K562 (cell line): ENCODE results near the gene GRAMD4. TPM values are rescaled to one million over a fixed set of nuclear protein-coding genes. Genes with fewer than 3 reads are reported as not detected.
A peak's percentile ranks its signal among the peaks of the same experiment; 100 is the strongest.

Experiments used
- ATF4 ChIP-seq: fragments of 450-650 bp; formaldehyde crosslinking; IDR thresholded peaks from 2 replicates; pipeline ENCODE4 v1.4.0; 2022; ENCODE audit warnings: mild to moderate bottlenecking, moderate library complexity
- BMI1 ChIP-seq: fragments of 150-350 bp; IDR thresholded peaks from 2 replicates; pipeline ENCODE4 v1.6.1; 2014; ENCODE audit warnings: low read length
- CBFB ChIP-seq: sonication (generic); formaldehyde crosslinking; IDR thresholded peaks from 2 replicates; pipeline ENCODE4 v1.4.0; 2020; ENCODE audit warnings: mild to moderate bottlenecking, missing genetic modification reagents
- CC2D1A ChIP-seq: fragments of 450-650 bp; IDR thresholded peaks from 2 replicates; pipeline ENCODE4 v1.6.1; 2017; ENCODE audit warnings: mild to moderate bottlenecking
- CEBPG ChIP-seq, 3 experiments: fragments of 200-800 bp in 1 of 3; sonication (Bioruptor generic) in 1 of 3; sonication (generic) in 1 of 3; formaldehyde crosslinking in 1 of 3; IDR thresholded peaks in 2 of 3; conservative IDR thresholded peaks in 1 of 3; 2 replicates each; pipeline versions ENCODE4 v1.6.1 to v1.8.0; 2016 to 2022; ENCODE audit warnings: missing compliant biosample characterization in 2 of 3, missing genetic modification characterization in 2 of 3, mild to moderate bottlenecking in 1 of 3, missing genetic modification reagents in 1 of 3
- CREM ChIP-seq: IDR thresholded peaks from 2 replicates; pipeline ENCODE4 v1.6.1; 2014; ENCODE audit warnings: antibody characterized with exemption, low read depth
- GABPA ChIP-seq: fragments of 200-800 bp; sonication (Bioruptor generic); conservative IDR thresholded peaks from 2 replicates; pipeline ENCODE4 v1.6.1; 2016; ENCODE audit warnings: low read depth, missing genetic modification characterization, missing compliant biosample characterization
- HIVEP1 ChIP-seq: fragments of 250-450 bp; sonication (Bioruptor Pico); IDR thresholded peaks from 2 replicates; pipeline ENCODE4 v1.4.0; 2020; ENCODE audit warnings: mild to moderate bottlenecking
- KDM5B ChIP-seq: fragments of 200-600 bp; sonication (generic); IDR thresholded peaks from 2 replicates; pipeline ENCODE4 v1.6.1; 2012; ENCODE audit warnings: low read depth, mild to moderate bottlenecking, moderate library complexity, low read length, control low read depth, inconsistent platforms; ENCODE audit not compliant: insufficient replicate concordance
- NCOA4 ChIP-seq: fragments of 450-650 bp; IDR thresholded peaks from 2 replicates; pipeline ENCODE4 v1.6.1; 2018; ENCODE audit warnings: mild to moderate bottlenecking; ENCODE audit not compliant: partially characterized antibody
- NEUROD1 ChIP-seq: fragments of 150-350 bp; IDR thresholded peaks from 2 replicates; pipeline ENCODE4 v1.6.1; 2014; ENCODE audit warnings: borderline replicate concordance, low read length, low read depth; ENCODE audit not compliant: partially characterized antibody
- NFRKB ChIP-seq: fragments of 450-650 bp; IDR thresholded peaks from 2 replicates; pipeline ENCODE4 v1.6.1; 2016; ENCODE audit warnings: low read depth
- PHF20 ChIP-seq: fragments of 450-650 bp; IDR thresholded peaks from 2 replicates; pipeline ENCODE4 v1.6.1; 2018; ENCODE audit not compliant: partially characterized antibody
- PKNOX1 ChIP-seq: fragments of 450-650 bp; IDR thresholded peaks from 2 replicates; pipeline ENCODE4 v1.6.1; 2016
- RFX7 ChIP-seq: fragments of 250-450 bp; sonication (Bioruptor Pico); IDR thresholded peaks from 2 replicates; pipeline ENCODE4 v1.5.1; 2021; ENCODE audit warnings: mild to moderate bottlenecking
- SETDB1 ChIP-seq: IDR thresholded peaks from one replicate; pipeline ENCODE4 v1.6.1; 2012; ENCODE audit warnings: low read length, control low read depth, inconsistent platforms
- SRF ChIP-seq, 2 experiments: fragments of 250-450, 450-650 bp in 1 of 2; sonication (Bioruptor Pico) in 1 of 2; sonication (generic) in 1 of 2; formaldehyde crosslinking; IDR thresholded peaks; 2 replicates each; pipeline versions ENCODE4 v1.5.0 to v1.5.1; 2020 to 2022; ENCODE audit warnings: mild to moderate bottlenecking in 1 of 2, missing genetic modification reagents in 1 of 2
- TEAD1 ChIP-seq, 2 experiments: fragments of 450-650 bp in 1 of 2; sonication (generic) in 1 of 2; formaldehyde crosslinking; IDR thresholded peaks; 2 replicates each; pipeline versions ENCODE4 v1.4.0 to v1.8.0; 2020 to 2022; ENCODE audit warnings: mild to moderate bottlenecking in 2 of 2, missing genetic modification reagents in 1 of 2
- ZBTB11 ChIP-seq, 3 experiments: fragments of 200-800 bp in 1 of 3; fragments of 250-450 bp in 1 of 3; fragments of 450-650 bp in 1 of 3; sonication (Bioruptor Pico) in 1 of 3; sonication (Bioruptor generic) in 1 of 3; formaldehyde crosslinking in 1 of 3; IDR thresholded peaks; 2 replicates each; pipeline versions ENCODE4 v1.6.1 to v1.8.0; 2016 to 2022; ENCODE audit warnings: mild to moderate bottlenecking in 2 of 3, missing genetic modification characterization in 2 of 3, missing compliant biosample characterization in 1 of 3, moderate library complexity in 1 of 3
- ZFPM2 ChIP-seq: fragments of 250-450 bp; sonication (Bioruptor Pico); IDR thresholded peaks from 2 replicates; pipeline ENCODE4 v1.5.1; 2022; ENCODE audit warnings: mild to moderate bottlenecking
- ZNF280B ChIP-seq: fragments of 250-450 bp; sonication (Bioruptor Pico); IDR thresholded peaks from 2 replicates; pipeline ENCODE4 v1.5.1; 2021; ENCODE audit warnings: mild to moderate bottlenecking
- ZNF511 ChIP-seq: sonication (generic); formaldehyde crosslinking; IDR thresholded peaks from 2 replicates; pipeline ENCODE4 v1.8.0; 2022; ENCODE audit warnings: mild to moderate bottlenecking, missing genetic modification reagents
- polyA plus RNA-seq, 8 experiments: library from polyadenylated mRNA; depleted of rRNA in 4 of 8; stranded (reverse) in 5 of 8; unstranded in 3 of 8; fragments of >200 nt; fragmentation: Nextera tagmentation in 2 of 8; fragmentation: Illumina TruSeq in 1 of 8; extraction: Ambion mirVana in 2 of 8; extraction: Trizol in 1 of 8; gene quantifications; 2 replicates each; pipeline versions ENCODE4 v1.2.1 to v1.2.3, GENCODE V29; 2011 to 2014; ENCODE audit warnings: inconsistent platforms in 1 of 8, missing spikeins in 1 of 8
- total RNA-seq, 7 experiments: library from RNA; depleted of rRNA in 6 of 7; stranded (reverse); fragments of >200 nt in 6 of 7; fragmentation: Illumina TruSeq in 2 of 7; extraction: Trizol in 2 of 7; gene quantifications; 2 replicates each; pipeline versions ENCODE4 v1.2.1 to v1.2.3, GENCODE V29; 2011 to 2021; ENCODE audit warnings: low replicate concordance in 1 of 7

GRAMD4 gene
- total and polyA plus RNA-seq, 9 of the 15 experiments (the other 6 are each of a cell fraction or from before 2014, with no cell fraction given): 0.18 to 44.8 (median 18.6) TPM

GRCh38 chr22:46604306-46604690 lies 15.9 kb upstream of the GRAMD4 start (continued):
- peak in 1 of 3 experiments; percentile 58; a peak in 1 of 6 replicates for TF ChIP-seq ZBTB11 (CRISPR knock-in tag; IDR thresholded peaks at IDR 0.05)
- TF ChIP-seq CC2D1A: peak; percentile 84
- TF ChIP-seq KDM5B: peak; percentile 28
- TF ChIP-seq ATF4: no peak
- no peak for TF ChIP-seq CBFB (CRISPR knock-in tag)
- TF ChIP-seq SETDB1: no peak
- peak; percentile 67 for TF ChIP-seq PKNOX1
- no peak for TF ChIP-seq CEBPG (CRISPR knock-in tag; IDR thresholded peaks at IDR 0.05)
- TF ChIP-seq CEBPG (tag; conservative IDR thresholded peaks at IDR 0.05 in 1 of 2, IDR thresholded peaks at IDR 0.05 in 1 of 2): no peak
- TF ChIP-seq PHF20: no peak
- TF ChIP-seq CREM: peak; percentile 59
- peak; percentile 72 for TF ChIP-seq GABPA (tag)
- TF ChIP-seq BMI1: no peak
- TF ChIP-seq ZFPM2: no peak
- TF ChIP-seq NCOA4: no peak
- no peak for TF ChIP-seq ZNF280B (CRISPR knock-in tag)
- no peak for TF ChIP-seq HIVEP1
- 0 out of 4 replicates have a peak, but pooled peaks of 1 of the 2 experiments have one; percentile 46 for TF ChIP-seq TEAD1 (CRISPR knock-in tag; IDR thresholded peaks at IDR 0.05)
- peak; percentile 94 for TF ChIP-seq NFRKB
- TF ChIP-seq NEUROD1: peak; percentile 69
- TF ChIP-seq ZNF511 (CRISPR knock-in tag): no peak
- no peak for TF ChIP-seq RFX7 (CRISPR knock-in tag)
- no peak for TF ChIP-seq SRF (CRISPR knock-in tag; IDR thresholded peaks at IDR 0.05)
